PFSK-1 (cell line): ENCODE measurements around the gene ATP6V1F.

Experiments used
- POLR2AphosphoS5 ChIP-seq: IDR thresholded peaks from 2 replicates; pipeline ENCODE4 v1.6.1; 2012; ENCODE audit warnings: low read depth, mild to moderate bottlenecking, control low read depth, low read length, moderate library complexity
- TAF1 ChIP-seq: IDR thresholded peaks from 2 replicates; pipeline ENCODE4 v1.6.1; 2012; ENCODE audit warnings: low read length, control low read depth, borderline replicate concordance; ENCODE audit not compliant: insufficient read depth

GRCh38 chr7:128832880-128833147 is 29.8 kb upstream of the ATP6V1F start:
- TF ChIP-seq TAF1 (no peak), POLR2AphosphoS5 (no peak)
